HG03060 (cell line): ENCODE results near the gene BYSL.

Experiments
- ATAC-seq: cut with Tn5 transposase; IDR thresholded peaks from one replicate; pipeline ENCODE4 v1.9.1; 2021; ENCODE audit warnings: low read depth, moderate number of reproducible peaks; ENCODE audit not compliant: unreplicated experiment

The BYSL gene, protein sequence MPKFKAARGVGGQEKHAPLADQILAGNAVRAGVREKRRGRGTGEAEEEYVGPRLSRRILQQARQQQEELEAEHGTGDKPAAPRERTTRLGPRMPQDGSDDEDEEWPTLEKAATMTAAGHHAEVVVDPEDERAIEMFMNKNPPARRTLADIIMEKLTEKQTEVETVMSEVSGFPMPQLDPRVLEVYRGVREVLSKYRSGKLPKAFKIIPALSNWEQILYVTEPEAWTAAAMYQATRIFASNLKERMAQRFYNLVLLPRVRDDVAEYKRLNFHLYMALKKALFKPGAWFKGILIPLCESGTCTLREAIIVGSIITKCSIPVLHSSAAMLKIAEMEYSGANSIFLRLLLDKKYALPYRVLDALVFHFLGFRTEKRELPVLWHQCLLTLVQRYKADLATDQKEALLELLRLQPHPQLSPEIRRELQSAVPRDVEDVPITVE

DNA sequence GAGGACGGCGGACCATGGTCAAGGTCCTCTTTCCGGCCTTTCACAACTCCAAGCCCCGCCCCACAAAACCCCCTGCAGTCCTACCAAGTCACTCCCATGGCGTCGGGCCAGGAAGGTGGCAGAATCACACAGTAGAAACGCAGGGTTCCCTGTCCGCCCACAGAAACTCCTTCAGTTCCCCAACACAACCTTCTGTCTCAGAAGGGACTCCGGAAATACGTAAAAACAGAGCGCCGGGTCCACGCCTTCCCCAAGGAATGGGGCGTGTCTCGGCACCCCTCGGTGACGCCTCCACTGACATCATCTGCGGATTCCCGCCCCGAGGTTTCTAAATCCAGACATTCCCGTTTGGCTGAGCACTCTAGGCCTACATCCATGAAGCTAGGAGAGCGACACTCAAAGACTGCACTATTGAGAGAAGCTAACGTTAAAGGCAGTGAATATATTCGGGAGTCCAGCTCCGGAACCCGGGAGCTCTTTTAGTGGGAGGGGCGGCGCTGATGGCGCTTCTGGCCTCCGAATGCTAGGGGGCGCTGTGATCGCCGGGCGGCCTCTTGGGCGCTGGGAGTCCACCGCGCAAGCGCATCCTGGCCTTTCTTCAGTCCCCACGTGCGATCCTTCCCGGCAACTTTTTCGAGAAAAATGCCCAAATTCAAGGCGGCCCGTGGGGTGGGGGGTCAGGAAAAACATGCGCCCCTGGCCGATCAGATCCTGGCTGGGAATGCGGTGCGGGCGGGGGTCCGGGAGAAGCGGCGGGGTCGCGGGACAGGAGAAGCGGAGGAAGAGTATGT, at the start of gene BYSL, which contains the start of gene MED20:
TSS of gene BYSL (plus strand) at position 579 of the 791 bp plus-strand sequence. CDS start at position 643, 64 bp downstream.
TSS of gene MED20 (minus strand) at position 219 of the 791 bp plus-strand sequence. CDS start at position 98, 121 bp downstream.
- ATAC-seq: peak; percentile 83

DNA sequence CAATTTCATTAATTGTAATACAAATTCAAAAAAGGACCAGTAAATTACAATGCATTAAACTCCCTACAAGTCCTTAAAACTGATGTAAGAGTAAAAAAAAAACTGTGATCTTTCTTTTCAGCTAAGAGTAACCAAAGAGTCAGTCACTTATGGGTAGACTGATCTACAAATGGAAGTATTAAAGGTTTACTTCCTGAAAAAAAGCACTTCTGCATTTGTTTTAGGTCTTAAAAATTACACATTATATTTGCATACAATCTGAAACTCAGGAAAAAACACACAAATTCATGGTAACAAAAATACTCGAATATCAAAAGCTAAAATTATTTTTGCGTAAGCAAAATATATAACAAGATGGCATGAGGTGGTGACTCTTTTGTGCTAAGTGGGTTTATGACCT, 49.6 kb upstream of the BYSL start:
- ATAC-seq: no peak

DNA sequence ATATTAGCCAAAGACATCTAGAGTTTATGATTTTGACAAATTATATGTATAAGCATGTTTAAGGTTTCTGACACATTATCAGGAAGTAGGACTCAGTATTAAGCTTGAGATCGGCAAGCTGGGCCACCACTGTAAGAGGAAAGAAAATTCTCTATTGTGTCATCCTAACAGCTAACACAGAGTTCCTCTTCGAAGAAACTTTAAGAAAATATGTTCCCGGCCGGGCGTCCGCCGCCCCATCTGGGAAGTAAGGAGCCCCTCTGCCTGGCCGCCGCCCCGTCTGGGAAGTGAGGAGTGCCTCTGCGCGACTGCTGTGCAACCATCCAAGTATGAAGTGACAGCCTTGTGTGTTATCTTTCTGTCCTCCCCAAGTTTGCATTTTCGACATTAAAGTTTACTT, 49.2 kb upstream of the BYSL start:
- ATAC-seq: no peak

DNA sequence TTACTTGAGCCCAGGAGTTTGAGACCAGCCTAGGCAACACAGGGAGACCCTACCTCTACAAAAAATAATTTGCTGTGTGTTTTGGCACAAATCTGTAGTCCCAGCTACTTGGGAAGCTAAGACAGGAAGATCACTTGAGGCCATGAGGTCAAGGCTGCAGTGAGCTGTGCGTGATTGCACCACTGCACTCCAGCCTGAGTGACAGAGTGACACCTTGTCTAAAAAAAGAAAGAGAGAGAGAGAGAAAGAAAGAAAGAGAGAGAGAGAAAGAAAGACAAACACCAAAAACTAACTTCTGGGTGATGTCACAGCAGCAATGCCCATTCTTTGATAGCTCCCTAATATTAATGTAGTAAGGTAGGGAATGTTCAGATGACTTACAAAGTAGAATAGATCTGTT, 46.6 kb upstream of the BYSL start:
- no peak for ATAC-seq

DNA sequence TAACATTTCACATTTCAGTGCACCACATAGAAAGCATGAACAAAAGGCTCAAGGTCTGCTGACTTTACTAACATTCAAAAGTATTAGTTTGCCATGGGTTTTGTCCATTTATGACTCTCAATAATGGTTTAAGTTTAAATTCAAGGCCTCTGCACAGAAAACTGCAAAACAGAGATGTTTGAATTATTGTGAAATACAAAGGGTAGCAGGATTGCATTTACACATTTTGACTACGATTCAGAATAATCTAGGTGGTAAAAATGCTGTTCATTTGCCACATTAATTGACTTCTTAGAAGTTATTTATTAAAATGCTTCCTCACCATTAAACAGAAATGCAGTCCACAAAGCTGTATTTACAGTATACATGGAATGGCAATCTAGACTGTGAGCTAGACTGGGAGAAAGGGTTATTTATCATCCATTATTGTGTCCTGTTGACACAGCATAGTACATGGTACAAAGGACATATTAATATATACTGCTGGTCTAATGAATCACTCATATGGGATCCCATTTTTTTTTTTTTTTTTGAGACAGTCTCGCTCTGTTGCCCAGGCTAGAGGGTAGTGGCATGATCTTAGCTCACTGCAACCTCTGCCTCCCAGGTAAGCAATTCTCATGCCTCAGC, 44.1 kb upstream of the BYSL start:
- ATAC-seq: no peak

DNA sequence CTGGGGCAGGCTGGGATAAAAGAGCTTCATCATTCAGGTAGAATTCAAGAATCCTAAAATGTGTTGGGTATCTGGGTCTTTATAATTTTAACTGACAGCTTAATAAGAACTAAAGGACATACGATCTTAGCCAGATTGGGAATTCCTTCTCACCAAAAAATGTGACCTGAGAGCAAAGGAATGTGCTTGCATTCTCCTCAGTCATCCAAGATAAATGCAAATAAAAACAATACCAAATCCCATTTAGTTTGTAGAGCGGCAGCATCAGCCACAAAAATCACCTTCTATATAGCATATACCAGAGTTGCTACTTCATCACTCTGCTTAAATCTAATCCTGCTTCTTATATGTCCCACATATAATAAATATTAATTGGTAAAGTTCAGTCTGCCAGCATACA, 43.1 kb upstream of the BYSL start:
- ATAC-seq: no peak

DNA sequence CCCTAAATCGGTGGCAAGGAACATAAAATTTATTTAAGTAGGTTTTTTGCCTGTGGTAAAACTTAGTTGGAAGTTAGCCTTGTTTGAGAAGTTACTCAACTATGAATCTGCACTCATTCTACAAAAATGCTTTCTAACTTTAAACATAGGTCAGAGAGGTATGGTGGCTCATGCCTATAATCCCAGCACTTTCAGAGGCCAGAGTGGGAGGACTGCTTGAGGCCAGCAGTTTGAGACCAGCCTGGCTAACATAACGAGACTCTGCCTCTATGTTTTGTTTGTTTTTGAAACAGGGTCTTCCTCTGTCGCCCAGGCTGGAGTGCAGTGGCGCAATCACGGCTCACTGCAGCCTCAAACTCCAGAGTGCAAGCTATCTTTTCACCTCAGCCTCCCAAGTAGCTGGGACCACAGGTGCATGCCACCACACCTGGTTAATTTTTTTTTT, 42.3 kb upstream of the BYSL start:
- no peak for ATAC-seq

DNA sequence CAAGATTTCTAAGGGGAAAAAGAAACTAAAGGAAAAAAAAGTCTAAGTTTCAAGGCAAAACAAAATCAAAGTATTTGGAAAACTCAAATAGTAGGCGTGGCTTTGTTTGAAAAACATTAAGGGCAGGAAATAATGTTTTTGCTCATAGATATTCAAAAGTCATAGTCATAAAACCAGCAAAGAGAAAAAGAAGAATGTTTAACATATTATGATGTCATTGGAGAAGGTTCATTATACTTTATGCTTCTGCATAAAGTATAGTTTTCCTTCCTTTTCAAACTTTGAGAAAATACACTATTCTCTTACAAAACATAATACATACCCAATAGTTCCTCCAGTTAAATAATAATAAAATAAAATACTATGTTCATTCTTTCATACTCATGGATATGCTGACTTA, 39.8 kb upstream of the BYSL start:
- ATAC-seq: no peak

DNA sequence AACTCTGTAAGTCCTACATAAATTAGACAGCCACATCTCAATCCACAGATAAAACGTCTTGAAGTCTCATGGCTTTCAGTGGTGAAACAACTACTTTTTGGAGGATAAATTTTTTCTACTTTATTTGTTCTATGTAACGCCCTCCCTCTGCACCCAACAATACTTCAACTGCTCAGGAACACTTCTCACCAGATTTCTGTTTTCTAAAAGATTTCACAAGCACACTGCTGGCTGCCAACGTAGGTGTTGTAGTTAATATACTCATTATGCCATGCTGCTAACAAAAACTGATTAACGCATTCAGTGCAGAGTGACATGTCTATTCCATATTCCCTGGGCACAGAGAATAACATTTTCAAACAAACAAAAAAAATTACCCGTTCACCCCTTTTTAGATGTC, 36.3 kb upstream of the BYSL start:
- no peak for ATAC-seq

DNA sequence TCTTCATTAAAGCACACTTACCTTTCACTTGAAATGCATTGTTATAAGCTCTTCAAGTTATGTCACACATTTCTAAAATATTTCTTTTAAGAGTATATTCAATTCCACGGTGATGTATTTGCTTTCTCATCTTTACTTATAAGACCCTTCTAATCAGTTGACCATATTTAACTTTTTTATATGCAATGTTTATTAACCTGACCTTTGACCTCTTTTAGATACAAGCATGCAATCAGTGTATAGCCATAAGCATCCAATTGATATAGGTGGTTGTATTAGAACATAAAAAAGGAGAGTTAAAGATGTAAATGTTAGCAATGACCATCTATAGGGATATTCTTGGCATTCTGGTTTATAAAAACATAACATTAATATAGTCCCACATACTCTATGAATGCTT, 35.4 kb upstream of the BYSL start:
- ATAC-seq: no peak

DNA sequence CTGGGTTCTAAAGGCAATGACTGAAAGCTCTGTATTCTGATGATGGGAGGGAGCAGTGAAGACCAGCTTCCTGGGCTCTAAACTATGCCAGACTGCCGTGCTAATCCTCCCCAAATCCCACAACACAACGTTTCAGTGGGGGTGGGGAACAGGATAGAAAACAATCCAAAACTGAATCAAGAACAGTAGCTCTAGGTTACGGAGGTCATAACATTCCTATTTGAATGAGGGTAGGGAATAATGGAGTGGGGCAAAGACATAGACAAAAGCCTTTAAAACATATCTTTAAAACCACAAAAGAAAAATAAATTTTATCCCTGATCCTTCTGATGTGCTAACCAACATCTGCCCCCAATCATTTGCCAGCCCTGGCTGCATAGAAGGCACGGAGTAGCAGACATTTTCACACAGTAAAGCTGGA, 34.0 kb upstream of the BYSL start:
- ATAC-seq: no peak

DNA sequence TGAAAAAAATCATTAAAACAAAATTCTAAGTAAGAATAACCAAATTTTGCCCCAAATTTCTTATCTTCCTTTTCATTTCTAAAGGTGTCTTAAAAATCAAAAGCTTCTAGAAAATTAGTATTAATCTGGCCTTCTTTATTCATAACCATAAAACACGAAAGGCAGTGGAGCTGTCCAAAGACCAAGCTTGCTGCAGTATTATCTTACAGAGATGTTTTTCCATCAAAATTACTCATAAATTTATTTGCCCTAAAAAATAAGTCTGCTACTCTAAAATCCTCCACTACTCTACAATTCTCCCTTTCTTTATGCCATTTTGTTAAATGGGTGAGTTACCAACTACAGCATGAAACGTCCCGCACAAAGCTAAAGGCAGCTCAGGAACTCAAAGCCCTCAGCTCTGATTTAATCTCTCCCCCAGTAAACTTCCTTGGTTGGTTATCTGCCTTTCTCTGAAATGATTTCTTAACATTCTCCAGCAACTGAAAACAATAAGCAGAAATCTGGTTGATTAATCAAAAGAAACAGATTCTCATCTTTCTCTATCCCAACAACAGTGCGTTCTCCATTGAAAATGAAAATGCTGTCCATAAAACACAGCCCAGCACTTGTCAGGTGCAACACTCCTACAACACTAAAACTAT, 28.3 kb upstream of the BYSL start:
- no peak for ATAC-seq

DNA sequence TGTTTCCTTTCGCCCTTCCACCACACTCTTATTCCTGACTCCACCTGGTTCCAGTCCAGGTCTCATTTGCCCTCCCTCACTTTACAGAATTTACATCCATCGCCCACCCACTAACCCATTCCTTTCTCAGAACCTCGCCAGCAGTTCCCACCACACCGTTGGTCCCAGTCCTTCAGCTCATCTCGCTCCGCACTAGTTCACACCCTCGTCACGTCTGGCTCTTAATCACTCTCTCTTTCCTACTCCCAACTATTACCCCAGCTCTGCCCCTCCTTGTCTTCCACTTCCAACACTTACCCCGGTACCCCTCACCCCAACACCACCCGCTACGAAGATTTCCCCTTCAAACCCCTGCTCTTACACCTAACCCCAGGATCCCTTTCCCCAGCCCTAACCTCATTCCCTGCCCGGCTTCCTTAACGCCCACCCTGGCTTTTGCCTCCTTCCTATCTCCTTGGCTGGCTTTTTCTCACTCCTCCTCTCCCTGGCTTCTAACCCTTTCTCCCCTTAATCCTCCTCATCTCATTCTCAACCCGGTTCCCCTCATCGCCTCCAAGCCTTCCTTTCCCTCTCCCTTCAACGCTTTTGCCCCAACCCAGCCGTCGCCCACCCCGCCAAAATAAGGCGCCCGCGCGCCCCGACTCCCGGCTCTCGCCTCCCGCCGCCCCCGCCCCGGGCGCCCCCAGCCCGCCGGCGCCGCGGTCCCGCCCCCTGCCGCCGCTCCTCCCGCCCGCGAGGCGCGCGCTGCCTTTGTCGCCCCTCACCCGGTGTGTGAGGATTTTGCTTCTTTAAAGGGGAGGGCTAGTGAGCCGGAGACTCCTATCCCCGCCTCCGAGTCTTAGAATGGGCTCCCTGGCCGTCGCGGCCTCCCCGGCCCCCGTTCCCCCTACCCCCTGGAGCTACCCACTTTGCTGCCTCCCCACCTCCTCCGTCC, 26.7 kb upstream of the BYSL start:
- ATAC-seq: peak; percentile 8

DNA sequence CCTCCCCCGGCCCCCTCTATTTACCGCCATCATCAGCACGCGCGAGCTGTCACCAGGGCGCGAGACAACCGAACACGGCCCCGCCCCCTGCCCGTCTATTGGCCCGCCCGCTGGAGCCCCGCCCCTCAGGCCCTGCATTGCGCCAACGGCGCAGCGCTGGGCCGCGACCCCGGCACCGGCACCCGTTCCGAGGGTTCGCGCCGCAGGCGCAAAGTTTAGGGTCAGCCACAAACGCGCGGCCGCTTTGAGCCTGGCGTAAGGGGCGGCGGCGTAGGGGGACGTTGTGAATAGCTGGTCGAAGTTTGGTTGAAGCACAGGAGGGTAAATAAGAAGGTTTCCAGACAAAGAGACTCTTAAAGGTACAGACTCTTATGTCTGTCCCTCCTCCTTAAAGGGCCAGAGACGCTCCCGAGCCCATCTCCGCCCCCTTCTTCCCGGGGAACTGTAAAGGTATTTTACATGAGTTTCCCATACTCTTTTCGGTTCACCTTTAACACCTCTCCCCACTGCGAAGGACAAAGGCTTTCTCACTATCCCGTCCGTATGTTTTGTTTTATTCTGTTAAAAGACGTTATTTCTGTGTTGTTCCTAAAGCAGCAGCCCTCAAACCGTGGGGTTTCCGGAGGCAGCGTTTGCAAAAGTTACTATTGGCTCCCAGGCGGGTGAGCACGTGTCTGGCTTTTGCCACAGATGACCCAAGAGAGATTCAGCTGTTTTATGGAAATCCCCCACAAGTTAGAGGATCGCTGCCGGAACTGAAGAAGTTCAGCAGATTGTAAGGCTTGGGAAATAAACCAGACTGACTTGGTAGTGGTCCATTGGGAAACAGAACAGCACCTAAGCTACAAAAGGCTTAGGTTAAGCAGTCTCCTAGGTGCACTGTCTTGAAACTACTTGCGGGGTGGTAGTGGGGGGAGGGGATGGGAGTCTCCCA, 25.7 kb upstream of the BYSL start, which contains the start of gene USP49:
TSS of gene USP49 (minus strand) at position 76 of the 934 bp plus-strand sequence. CDS start 88,392 bp downstream, outside the sequence.
- ATAC-seq: peak; percentile 60

DNA sequence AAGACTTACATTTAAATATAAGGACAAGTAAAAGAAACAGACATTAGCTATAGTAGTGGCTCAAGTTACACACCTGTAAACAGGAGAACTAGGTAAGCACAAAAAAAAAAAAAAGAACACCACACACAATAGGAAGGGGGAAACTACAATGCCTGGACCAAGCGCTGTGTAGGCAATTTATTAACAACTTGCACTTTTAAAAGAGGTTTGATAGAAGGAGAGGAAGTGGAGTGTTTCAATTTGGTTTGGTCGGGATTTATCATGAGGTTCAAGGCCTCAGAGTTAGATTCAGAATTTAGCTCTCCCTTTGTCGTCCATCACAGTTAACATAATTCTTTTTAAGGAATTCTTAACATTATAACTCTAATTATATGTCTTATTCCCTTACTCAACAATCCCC, 25.0 kb upstream of the BYSL start:
- ATAC-seq: no peak

DNA sequence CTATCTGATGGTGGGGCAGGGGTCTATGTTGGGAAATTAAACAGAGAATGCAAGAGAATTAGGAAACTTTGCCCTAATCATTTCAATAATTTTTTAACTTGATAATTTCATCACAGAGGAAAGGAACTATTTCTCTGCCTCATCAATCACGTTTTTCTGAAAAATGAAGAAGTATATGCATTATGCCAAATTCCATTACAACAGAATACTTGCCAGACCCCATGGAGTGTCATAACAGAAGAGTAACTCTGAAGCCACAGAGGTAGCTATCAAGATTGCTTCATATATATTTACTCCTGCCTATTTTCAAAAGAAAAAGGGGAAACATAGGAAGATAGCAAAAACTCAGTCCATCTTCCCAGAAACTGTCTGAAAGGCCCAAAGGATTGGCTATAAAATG, 20.4 kb upstream of the BYSL start:
- ATAC-seq: no peak

DNA sequence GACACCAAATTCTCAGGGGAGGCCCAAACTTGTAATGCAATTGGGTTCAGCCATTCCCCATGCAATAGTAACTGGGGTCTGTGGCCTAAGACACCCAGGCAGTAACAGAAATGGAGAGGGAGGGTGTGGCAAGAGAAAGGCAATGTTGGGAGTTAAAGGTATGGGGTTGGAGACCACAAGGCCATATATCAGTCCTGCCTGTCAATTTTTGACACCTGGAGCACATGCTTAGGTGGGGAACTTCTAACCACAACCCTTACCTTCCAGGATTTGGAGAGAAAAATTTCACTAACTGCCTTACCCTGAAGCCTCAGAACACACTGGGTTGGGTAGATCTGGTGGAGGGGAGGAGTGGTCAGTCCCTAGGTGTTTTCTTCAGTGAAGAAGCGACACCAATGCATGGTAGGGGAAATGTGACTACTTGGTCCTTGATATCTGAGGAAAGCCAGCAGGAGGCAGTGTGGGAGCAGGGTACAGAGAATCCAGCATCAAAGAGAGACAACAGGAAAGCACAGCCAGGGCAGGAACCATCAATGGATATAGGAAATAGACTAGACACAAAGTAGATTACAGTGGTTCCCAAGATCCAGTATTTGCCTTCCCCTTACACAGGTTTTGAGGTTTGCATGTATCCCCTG, 19.3 kb upstream of the BYSL start:
- no peak for ATAC-seq

DNA sequence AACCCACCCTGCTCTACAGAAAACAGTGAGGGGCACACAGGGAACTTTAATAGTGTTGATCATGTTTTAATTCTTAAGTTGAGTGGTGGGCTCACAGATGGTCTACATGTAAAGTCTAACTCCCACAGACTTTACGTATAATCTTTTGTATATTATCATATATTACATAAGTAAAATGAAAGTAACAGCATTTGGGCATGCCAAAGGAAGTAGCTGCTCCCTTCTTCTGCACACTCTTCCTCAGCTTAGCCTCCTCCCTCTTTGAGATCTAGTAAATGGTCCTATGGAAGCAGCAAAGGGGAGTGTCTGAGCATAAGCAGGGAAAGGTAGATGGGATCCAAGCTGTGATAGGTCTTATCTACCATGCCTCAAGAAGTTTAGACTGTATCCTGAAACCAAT, 11.6 kb upstream of the BYSL start:
- ATAC-seq: no peak
